Effector memory CD4-positive, alpha-beta T cell (primary cell): ENCODE data around the gene HTRA1.

ENCODE experiments used
- DNase-seq, 3 donors: peaks; one replicate each; pipeline ENCODE4 v3.0.0-alpha.2; 2020
- H3K27ac ChIP-seq: 2 replicates; pipeline ENCODE4 v1.7.0; 2013; ENCODE audit warnings: mild to moderate bottlenecking, low read length, moderate library complexity; ENCODE audit not compliant: insufficient read depth, poor library complexity, severe bottlenecking
- H3K27me3 ChIP-seq: replicated peaks from 2 replicates; pipeline ENCODE4 v1.7.0; 2013; ENCODE audit warnings: mild to moderate bottlenecking, low read length; ENCODE audit not compliant: insufficient read depth, control insufficient read depth, poor library complexity, severe bottlenecking
- H3K36me3 ChIP-seq: 2 replicates; pipeline ENCODE4 v1.7.0; 2013; ENCODE audit warnings: mild to moderate bottlenecking, low read length, moderate library complexity; ENCODE audit not compliant: control insufficient read depth, insufficient read depth
- H3K4me1 ChIP-seq: 2 replicates; pipeline ENCODE4 v1.7.0; 2013; ENCODE audit warnings: low read length, mild to moderate bottlenecking; ENCODE audit not compliant: control insufficient read depth, insufficient read depth, poor library complexity, severe bottlenecking
- H3K4me3 ChIP-seq: 2 replicates; pipeline ENCODE4 v1.7.0; 2013; ENCODE audit warnings: low read length, low read depth, mild to moderate bottlenecking; ENCODE audit not compliant: insufficient read depth, poor library complexity, severe bottlenecking
- H3K9me3 ChIP-seq: 2 replicates; pipeline ENCODE4 v1.7.0; 2013; ENCODE audit warnings: mild to moderate bottlenecking, low read length, moderate library complexity; ENCODE audit not compliant: control insufficient read depth

Gene HTRA1

GRCh38 chr10:122548407-122549085, 87.2 kb downstream of the HTRA1 start:
- H3K27ac ChIP-seq = no peak overlapping the region
- no peak overlapping the region for H3K4me3 ChIP-seq
- H3K27me3 ChIP-seq = no peaks in the 10 kb centered on the region
- no peaks in the 10 kb centered on the region for H3K9me3 ChIP-seq
- DNase-seq = no peak
- no peaks in the 10 kb centered on the region for H3K36me3 ChIP-seq
- H3K4me1 ChIP-seq = peaks cover 23% of the 10 kb centered on the region

- H3K27ac ChIP-seq = no peak overlapping the region
- H3K27me3 ChIP-seq = no peaks in the 10 kb centered on the region
- H3K36me3 ChIP-seq = no peaks in the 10 kb centered on the region
- no peak overlapping the region for H3K4me3 ChIP-seq
- no peak for DNase-seq
- peaks cover 14% of the 10 kb centered on the region for H3K4me1 ChIP-seq
- no peaks in the 10 kb centered on the region for H3K9me3 ChIP-seq
Observed at GRCh38 chr10:122549636-122550035, 88.3 kb downstream of the HTRA1 start.

DNA sequence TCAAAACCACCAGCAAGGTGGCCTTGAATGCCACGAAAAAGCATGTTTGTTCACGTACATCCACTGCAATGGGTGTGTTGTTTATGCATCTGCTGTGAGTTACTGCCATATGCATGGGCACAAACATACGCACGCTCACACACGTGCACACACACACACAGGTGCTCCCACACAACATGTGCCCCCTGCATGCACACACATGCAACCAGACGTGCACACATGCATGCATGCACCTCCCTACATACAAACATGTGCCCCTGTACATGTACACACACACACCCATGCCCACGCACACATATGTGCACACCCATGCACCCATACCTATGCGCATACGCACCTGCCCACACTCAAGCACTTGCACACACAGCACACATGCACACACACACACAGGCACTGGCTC, 89.1 kb downstream of the HTRA1 start:
- no peaks in the 10 kb centered on the region for H3K36me3 ChIP-seq
- DNase-seq = no peak
- peaks cover 14% of the 10 kb centered on the region for H3K4me1 ChIP-seq
- no peak overlapping the region for H3K27ac ChIP-seq
- no peak overlapping the region for H3K4me3 ChIP-seq
- no peaks in the 10 kb centered on the region for H3K27me3 ChIP-seq
- H3K9me3 ChIP-seq = no peaks in the 10 kb centered on the region

DNA sequence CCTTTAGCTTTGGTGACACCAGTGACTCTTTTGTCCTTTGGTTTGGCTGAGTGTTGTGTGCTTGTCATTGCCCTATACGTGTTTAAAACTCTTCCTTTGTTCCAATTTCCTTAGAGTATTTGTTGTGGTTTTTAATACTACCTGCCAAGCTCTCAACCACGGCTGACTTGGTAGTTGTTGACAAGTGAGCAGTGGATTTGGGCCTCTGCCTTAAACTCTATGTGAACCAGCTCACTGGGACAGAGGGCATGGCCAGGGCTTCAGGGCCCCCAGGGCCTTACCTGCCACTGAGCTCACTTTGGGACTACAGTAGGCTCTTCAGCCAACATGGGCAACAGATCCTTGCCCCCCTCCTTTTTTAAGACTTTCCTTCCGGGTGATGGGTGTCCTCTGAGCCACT, 89.6 kb downstream of the HTRA1 start:
- Histone ChIP-seq H3K4me1 (peaks cover 14% of the 10 kb centered on the region), H3K9me3 (no peaks in the 10 kb centered on the region), H3K27ac (peak overlapping the region; percentile 26), H3K4me3 (no peak overlapping the region), H3K27me3 (no peaks in the 10 kb centered on the region), H3K36me3 (no peaks in the 10 kb centered on the region)
- no peak for DNase-seq

DNA sequence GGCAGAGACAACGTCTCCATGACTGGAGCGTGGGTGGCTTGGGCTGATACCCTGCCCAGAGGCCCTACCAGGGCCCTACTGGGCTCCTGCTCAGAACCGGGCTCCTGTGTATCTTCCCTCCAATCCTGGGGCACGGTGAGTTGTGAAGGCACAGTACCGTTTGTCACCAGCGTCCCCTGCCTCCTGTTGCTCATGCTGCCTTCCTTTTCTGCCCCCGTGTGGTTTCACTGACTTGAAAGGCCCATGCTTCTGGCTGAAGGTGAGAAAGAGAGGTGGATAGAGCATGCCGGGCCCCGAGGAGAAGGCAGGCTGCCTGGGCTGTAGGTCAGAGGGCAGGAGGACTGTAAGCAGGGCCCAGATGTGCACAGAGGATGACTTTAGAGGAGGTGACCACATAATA, 90.1 kb downstream of the HTRA1 start:
- H3K4me1 ChIP-seq = peaks cover 14% of the 10 kb centered on the region
- no peaks in the 10 kb centered on the region for H3K9me3 ChIP-seq
- no peak for DNase-seq
- H3K27me3 ChIP-seq = no peaks in the 10 kb centered on the region
- H3K36me3 ChIP-seq = no peaks in the 10 kb centered on the region
- H3K4me3 ChIP-seq = no peak overlapping the region
- H3K27ac ChIP-seq = peak overlapping the region; percentile 26

DNA sequence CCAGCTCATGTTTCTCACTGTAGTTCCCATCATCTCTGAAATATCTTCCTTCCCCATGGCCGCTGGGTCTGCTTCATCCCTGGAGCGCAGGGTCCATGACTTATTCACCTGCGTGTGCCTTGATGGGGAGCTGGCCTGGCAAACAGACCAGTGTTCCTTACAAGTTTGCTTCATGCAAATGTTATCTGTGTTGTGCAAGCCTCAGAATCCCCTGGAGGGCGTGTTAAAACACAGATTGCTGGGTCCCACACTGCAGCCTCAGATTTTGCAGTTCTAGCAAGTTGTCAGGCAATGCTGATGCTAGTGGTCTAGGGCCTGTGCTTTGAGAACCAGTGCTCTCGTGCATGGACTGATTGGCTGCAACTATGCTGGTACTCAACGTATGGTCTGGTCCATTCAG, 92.0 kb downstream of the HTRA1 start:
- DNase-seq = no peak

DNA sequence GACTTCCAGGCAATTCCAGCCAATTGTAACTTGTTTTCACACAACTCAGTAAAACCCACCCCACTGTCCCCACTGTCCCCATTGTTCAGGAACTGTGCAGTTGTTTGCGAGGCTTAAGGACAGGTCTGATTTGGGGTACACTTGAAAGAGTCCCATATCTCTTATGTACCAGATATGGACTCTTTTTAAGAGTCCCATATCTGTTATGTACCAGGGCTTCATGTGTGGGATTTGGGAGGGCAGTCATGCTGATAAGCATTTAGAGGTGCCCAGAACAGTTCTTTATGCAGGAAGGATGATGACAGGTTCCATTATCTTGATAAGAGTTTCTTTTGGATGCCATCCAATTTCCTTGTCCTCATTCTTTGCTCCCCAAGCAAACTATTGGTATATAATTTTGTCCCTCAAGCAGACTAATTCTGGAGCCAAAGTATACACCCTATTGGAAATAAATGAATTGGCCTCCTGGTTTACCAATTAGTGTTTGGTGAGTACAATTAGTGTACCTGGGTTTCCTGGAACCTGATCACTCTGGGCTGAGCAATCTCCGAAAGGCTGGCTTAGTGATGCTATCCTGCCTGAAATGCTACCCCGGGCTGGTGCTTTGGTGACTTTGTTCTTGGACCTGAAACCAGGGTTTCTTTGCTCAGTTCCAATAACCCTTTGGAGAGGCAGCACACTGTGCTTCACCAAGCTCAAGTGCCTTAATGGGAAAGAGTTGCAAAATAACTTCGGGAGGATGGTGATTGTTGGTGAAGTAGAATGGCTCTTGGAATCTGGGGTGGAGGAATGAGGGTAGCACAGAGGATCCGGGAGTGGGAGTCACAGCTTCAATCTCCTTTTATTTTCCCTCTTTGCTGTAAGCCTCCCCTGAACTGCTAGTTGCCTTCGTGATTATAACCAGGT, 93.0 kb downstream of the HTRA1 start:
- H3K27me3 ChIP-seq = no peaks in the 10 kb centered on the region
- no peaks in the 10 kb centered on the region for H3K36me3 ChIP-seq
- no peaks in the 10 kb centered on the region for H3K9me3 ChIP-seq
- H3K27ac ChIP-seq = no peak overlapping the region
- peaks cover 26% of the 10 kb centered on the region for H3K4me1 ChIP-seq
- no peak for DNase-seq
- H3K4me3 ChIP-seq = no peak overlapping the region

More for the DNA sequence above, 92.0 kb downstream of the HTRA1 start:
- Histone ChIP-seq H3K27ac (no peak overlapping the region), H3K4me3 (no peak overlapping the region), H3K27me3 (no peaks in the 10 kb centered on the region), H3K4me1 (peaks cover 17% of the 10 kb centered on the region), H3K9me3 (no peaks in the 10 kb centered on the region), H3K36me3 (no peaks in the 10 kb centered on the region)

GRCh38 chr10:122555442-122555841, 94.1 kb downstream of the HTRA1 start:
- Histone ChIP-seq H3K27me3 (no peaks in the 10 kb centered on the region), H3K27ac (no peak overlapping the region), H3K36me3 (no peaks in the 10 kb centered on the region), H3K4me3 (no peak overlapping the region), H3K9me3 (no peaks in the 10 kb centered on the region), H3K4me1 (peaks cover 26% of the 10 kb centered on the region)
- DNase-seq = no peak

DNA sequence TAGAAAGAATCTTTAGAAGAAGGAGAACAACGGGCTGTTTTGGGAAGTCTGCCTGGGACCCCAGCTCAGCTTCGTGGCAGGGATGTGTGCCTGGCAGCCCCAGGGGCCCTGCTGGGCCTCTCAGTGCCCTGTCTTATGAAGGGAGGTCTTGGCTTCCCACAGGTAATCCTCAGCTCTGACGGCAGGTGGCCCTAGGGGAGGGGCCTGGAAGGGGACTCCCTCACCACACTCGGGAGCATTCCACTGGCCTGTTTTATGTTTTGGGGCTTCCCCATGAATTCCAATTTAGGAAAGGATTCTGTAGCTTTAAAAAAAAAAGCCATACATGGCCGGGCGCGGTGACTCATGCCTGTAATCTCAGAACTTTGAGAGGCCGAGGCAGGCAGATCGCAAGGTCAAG, 96.2 kb downstream of the HTRA1 start:
- no peak overlapping the region for H3K27ac ChIP-seq
- no peak overlapping the region for H3K4me3 ChIP-seq
- no peaks in the 10 kb centered on the region for H3K36me3 ChIP-seq
- H3K4me1 ChIP-seq = peaks cover 12% of the 10 kb centered on the region
- no peak for DNase-seq
- H3K9me3 ChIP-seq = no peaks in the 10 kb centered on the region
- no peaks in the 10 kb centered on the region for H3K27me3 ChIP-seq

DNA sequence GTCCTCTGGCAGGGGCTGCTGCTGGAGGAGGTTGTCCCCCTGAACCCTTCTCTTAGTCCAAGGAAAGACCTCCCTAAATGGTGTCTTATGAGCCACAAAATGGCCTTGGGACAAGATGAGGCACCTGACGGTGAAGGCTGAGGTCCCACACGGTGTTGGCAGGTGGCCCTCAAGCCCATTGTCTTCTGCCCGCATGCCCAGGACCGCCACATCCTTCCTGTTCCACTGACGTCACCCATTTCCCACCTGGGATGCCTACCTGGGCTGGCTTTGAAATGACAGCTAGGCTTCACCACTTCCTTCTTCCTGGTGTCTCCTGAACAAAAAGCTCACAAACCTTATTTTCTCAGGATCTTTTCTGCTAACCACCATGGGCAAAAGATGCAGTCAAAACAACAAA, 97.1 kb downstream of the HTRA1 start:
- H3K4me3 ChIP-seq = no peak overlapping the region
- peak in 2 of 3 donors; percentile 5 to 13 for DNase-seq
- no peaks in the 10 kb centered on the region for H3K36me3 ChIP-seq
- H3K9me3 ChIP-seq = no peaks in the 10 kb centered on the region
- H3K27ac ChIP-seq = no peak overlapping the region
- no peaks in the 10 kb centered on the region for H3K27me3 ChIP-seq
- peaks cover 12% of the 10 kb centered on the region for H3K4me1 ChIP-seq
